NCI-H526 treated with DMSO at 0.1 percent for 48 hours (cell line): Measurements from ENCODE around the gene HIGD2A.

ENCODE experiments used
- DNase-seq: peaks from one replicate; lab custom pipeline; 2025; lab: John Stamatoyannopoulos, UW

HIGD2A gene

GRCh38 chr5:176415952-176416924 is 27.7 kb downstream of the HIGD2A start, which contains the start of gene CLTB:
Gene CLTB (minus strand): TSS chr5:176416539. CDS start chr5:176416363, 176 bp downstream.
- DNase-seq, result peak; percentile 50

- no peak for DNase-seq
These were observed 28.4 kb downstream of the HIGD2A start for GRCh38 chr5:176416965-176417364.

GRCh38 chr5:176418251-176418650 is 29.7 kb downstream of the HIGD2A start:
- no peak for DNase-seq

- no peak for DNase-seq
These were observed 31.5 kb downstream of the HIGD2A start for GRCh38 chr5:176420086-176420485.

GRCh38 chr5:176420972-176421544 is 32.5 kb downstream of the HIGD2A start:
- DNase-seq, result no peak

- DNase-seq, result no peak
These were observed 35.6 kb downstream of the HIGD2A start for GRCh38 chr5:176424181-176424580.

- DNase-seq, result no peak
These were observed 36.6 kb downstream of the HIGD2A start for GRCh38 chr5:176425138-176425537.

GRCh38 chr5:176425791-176426190 is 37.2 kb downstream of the HIGD2A start:
- DNase-seq, result no peak

- DNase-seq, result no peak
These were observed 38.3 kb downstream of the HIGD2A start for GRCh38 chr5:176426876-176427275.

GRCh38 chr5:176427971-176428370 is 39.4 kb downstream of the HIGD2A start:
- no peak for DNase-seq

GRCh38 chr5:176429972-176430371 is 41.4 kb downstream of the HIGD2A start:
- DNase-seq, result no peak

- no peak for DNase-seq
These were observed 44.2 kb downstream of the HIGD2A start for GRCh38 chr5:176432707-176433106.

- no peak for DNase-seq
These were observed 48.1 kb downstream of the HIGD2A start for GRCh38 chr5:176436656-176437055.

- DNase-seq, result no peak
These were observed 50.6 kb downstream of the HIGD2A start for GRCh38 chr5:176438959-176439757.
